HCT116 (cell line): ENCODE data around the gene FBXL13. TPM values are rescaled to one million over a fixed set of nuclear protein-coding genes. Genes with fewer than 3 reads are reported as not detected.
"Not testable (repeated sequence)": the region's sequence is repeated elsewhere in the genome, so short reads cannot be mapped to it uniquely, and the experiment has no call there.

ENCODE experiments used
- ATAC-seq: fragments of 200-7000 bp; cut with Tn5 transposase; 2 replicates; pipeline ENCODE4 v1.9.1; 2020; ENCODE audit warnings: mild to moderate bottlenecking, moderate library complexity
- BruUV-seq: library from RNA; stranded (reverse); fragments of 400-500 nt; replicated peaks from 2 replicates; lab custom pipeline; 2021; lab: Mats Ljungman, UMichigan
- CTCF ChIA-PET: fragments of 300-600 bp; sonication (Branson Sonifier 250); formaldehyde crosslinking; loops from one replicate; lab custom pipeline; 2021; ENCODE audit warnings: antibody characterized with exemption; lab: Charles Lee
- POLR2A ChIA-PET: fragments of 300-600, 350-600 bp; sonication (Branson Sonifier 250); formaldehyde crosslinking; loops from one replicate; lab custom pipeline; 2021; ENCODE audit warnings: antibody characterized with exemption; lab: Charles Lee
- RAD21 ChIA-PET, 2 experiments: fragments of 300-600 bp; sonication (Branson Sonifier 250); formaldehyde crosslinking; loops; one replicate each; lab custom pipeline; 2023; ENCODE audit warnings: low total read pairs in 2 of 2; ENCODE audit not compliant: uncharacterized antibody in 2 of 2, unreplicated experiment in 2 of 2, low non-redundant PET in 1 of 2; lab: Charles Lee
- DNase-seq: peaks from one replicate; pipeline ENCODE4 v3.0.0-alpha.2; 2010; ENCODE audit warnings: low read depth, low spot score
- H2AFZ ChIP-seq: fragments of 200-600 bp; shearing (Covaris generic), sonication (generic); 2 replicates; pipeline ENCODE4 v1.6.1; 2017; ENCODE audit warnings: low read depth, mixed run types, mixed read lengths, antibody characterized with exemption, low read length; ENCODE audit not compliant: poor library complexity, severe bottlenecking
- H3K27ac ChIP-seq: 2 replicates; pipeline ENCODE4 v1.5.1; 2012; ENCODE audit warnings: low read depth, low read length
- H3K27me3 ChIP-seq: fragments of 200-600 bp; sonication (generic); 2 replicates; pipeline ENCODE4 v1.6.1; 2016; ENCODE audit warnings: mixed run types, low read length, mixed read lengths; ENCODE audit not compliant: insufficient read depth
- H3K36me3 ChIP-seq, 2 experiments: fragments of 200-500 bp in 1 of 2; fragments of 200-600 bp in 1 of 2; sonication (Bioruptor generic) in 1 of 2; sonication (generic) in 1 of 2; 2 replicates each; pipeline versions ENCODE4 v1.5.1 to v1.6.1; 2014 to 2016; ENCODE audit warnings: low read length in 2 of 2, inconsistent platforms in 1 of 2, mixed read lengths in 1 of 2, mixed run types in 1 of 2; ENCODE audit not compliant: insufficient read depth in 2 of 2, control insufficient read depth in 1 of 2
- H3K4me1 ChIP-seq, 2 experiments: fragments of 200-600 bp in 1 of 2; sonication (generic) in 1 of 2; 2 replicates each; pipeline versions ENCODE4 v1.5.1 to v1.6.1; 2012 to 2017; ENCODE audit warnings: low read length in 2 of 2, inconsistent platforms in 1 of 2, mild to moderate bottlenecking in 1 of 2, mixed read lengths in 1 of 2, mixed run types in 1 of 2, moderate library complexity in 1 of 2; ENCODE audit not compliant: insufficient read depth in 2 of 2, control insufficient read depth in 1 of 2
- H3K4me2 ChIP-seq: fragments of 200-600 bp; sonication (generic); 2 replicates; pipeline ENCODE4 v1.6.1; 2017; ENCODE audit warnings: mixed run types, low read length, mixed read lengths
- H3K4me3 ChIP-seq, 2 experiments: fragments of 200-600 bp in 1 of 2; sonication (generic) in 1 of 2; replicated peaks in 1 of 2; 2 replicates each; pipeline ENCODE4 v1.5.1; 2011 to 2016; ENCODE audit warnings: low read length in 2 of 2, control low read depth in 1 of 2, low read depth in 1 of 2, mild to moderate bottlenecking in 1 of 2, mixed read lengths in 1 of 2, mixed run types in 1 of 2
- H3K79me2 ChIP-seq: fragments of 200-600 bp; sonication (generic); 2 replicates; pipeline ENCODE4 v1.6.1; 2017; ENCODE audit warnings: mild to moderate bottlenecking, mixed run types, low read length, moderate library complexity, mixed read lengths; ENCODE audit not compliant: insufficient read depth
- H3K9ac ChIP-seq: fragments of 200-600 bp; sonication (generic); 2 replicates; pipeline ENCODE4 v1.6.1; 2016; ENCODE audit warnings: low read length, mixed read lengths
- H3K9me2 ChIP-seq: fragments of 200-600 bp; sonication (generic), shearing (Covaris generic); 2 replicates; pipeline ENCODE4 v1.6.1; 2017; ENCODE audit warnings: mixed run types, mild to moderate bottlenecking, moderate library complexity; ENCODE audit not compliant: insufficient read depth
- H3K9me3 ChIP-seq, 2 experiments: fragments of 200-500 bp in 1 of 2; fragments of 200-600 bp in 1 of 2; sonication (Bioruptor generic) in 1 of 2; sonication (generic) in 1 of 2; 2 replicates each; pipeline ENCODE4 v1.6.1; 2014 to 2017; ENCODE audit warnings: low read length in 2 of 2, mixed read lengths in 2 of 2, inconsistent platforms in 1 of 2, low read depth in 1 of 2, mild to moderate bottlenecking in 1 of 2, mixed run types in 1 of 2, moderate library complexity in 1 of 2; ENCODE audit not compliant: control insufficient read depth in 1 of 2, insufficient read depth in 1 of 2
- H4K20me1 ChIP-seq: fragments of 200-600 bp; sonication (generic), shearing (Covaris generic); 2 replicates; pipeline ENCODE4 v1.6.1; 2017; ENCODE audit warnings: mixed run types, mild to moderate bottlenecking, moderate library complexity; ENCODE audit not compliant: insufficient read depth
- CBX3 ChIP-seq: IDR thresholded peaks from 2 replicates; pipeline ENCODE4 v1.6.1; 2012; ENCODE audit warnings: low read depth
- EGR1 ChIP-seq: IDR thresholded peaks from 2 replicates; pipeline ENCODE4 v1.6.1; 2012; ENCODE audit warnings: low read depth
- EZH2 ChIP-seq: fragments of 200-600 bp; sonication (generic); IDR thresholded peaks from 2 replicates; pipeline ENCODE4 v1.6.1; 2017; ENCODE audit warnings: antibody characterized with exemption, mixed run types
- FOSL1 ChIP-seq: IDR thresholded peaks from 2 replicates; pipeline ENCODE4 v1.6.1; 2012; ENCODE audit warnings: low read depth
- JUND ChIP-seq: IDR thresholded peaks from 2 replicates; pipeline ENCODE4 v1.6.1; 2012
- POLR2AphosphoS5 ChIP-seq: IDR thresholded peaks from 2 replicates; pipeline ENCODE4 v1.6.1; 2011; ENCODE audit warnings: mild to moderate bottlenecking, low read depth, low read length, moderate library complexity
- REST ChIP-seq: IDR thresholded peaks from 2 replicates; pipeline ENCODE4 v1.6.1; 2012; ENCODE audit warnings: low read depth
- SIN3A ChIP-seq: IDR thresholded peaks from 2 replicates; pipeline ENCODE4 v1.6.1; 2012; ENCODE audit warnings: low read depth
- SP1 ChIP-seq: IDR thresholded peaks from 2 replicates; pipeline ENCODE4 v1.6.1; 2012; ENCODE audit warnings: low read depth
- SRF ChIP-seq: IDR thresholded peaks from 2 replicates; pipeline ENCODE4 v1.6.1; 2012; ENCODE audit warnings: low read depth
- YY1 ChIP-seq: IDR thresholded peaks from 2 replicates; pipeline ENCODE4 v1.6.1; 2011; ENCODE audit warnings: low read length, low read depth, moderate library complexity, mild to moderate bottlenecking; ENCODE audit not compliant: insufficient replicate concordance; ENCODE audit errors: extremely low read depth
- ZBTB33 ChIP-seq: IDR thresholded peaks from 2 replicates; pipeline ENCODE4 v1.6.1; 2011; ENCODE audit warnings: mild to moderate bottlenecking, low read length, moderate library complexity; ENCODE audit not compliant: insufficient replicate concordance; ENCODE audit errors: extremely low read depth
- intact Hi-C: fragments of 100-400 bp; cut with micrococcal nuclease; formaldehyde crosslinking; loops from 2 replicates; pipeline ENCODE4 v1.10.0; 2022
- total RNA-seq: library from RNA; stranded (reverse); gene quantifications from one replicate; pipeline ENCODE4 v1.2.1, GENCODE V29; 2021; ENCODE audit not compliant: unreplicated experiment
- TF ChIP-seq, protein P1 (sequence below): IDR thresholded peaks from 2 replicates; pipeline ENCODE4 v1.6.1; 2012

Gene FBXL13
- total RNA-seq, 1 experiment from 2014 or later = 1.0 TPM

GRCh38 chr7:103093429-103093828, 18.8 kb upstream of the FBXL13 start (continued):
- no peak for TF ChIP-seq REST
- no peak for TF ChIP-seq JUND

DNA sequence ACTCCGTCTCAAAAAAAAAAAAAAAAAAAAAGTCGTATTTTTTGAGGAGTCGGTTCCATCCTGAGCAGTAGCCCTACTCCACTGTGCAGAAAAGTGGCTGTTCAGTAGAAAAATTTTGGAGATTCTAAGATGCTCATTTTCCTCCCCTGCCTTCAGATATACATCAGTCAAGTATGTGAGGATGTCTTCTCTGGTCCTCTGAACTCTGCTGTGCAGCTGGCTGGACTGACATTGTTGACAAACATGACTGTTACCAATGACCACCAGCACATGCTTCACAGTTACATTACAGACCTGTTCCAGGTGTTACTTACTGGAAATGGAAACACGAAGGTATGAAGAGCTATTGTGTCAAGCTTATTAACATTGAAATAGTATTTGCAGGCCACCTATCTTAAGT, 17.7 kb upstream of the FBXL13 start:
- H3K4me3 ChIP-seq, H3K79me2 ChIP-seq, POLR2A ChIA-PET, H3K9ac ChIP-seq, DNase-seq, H3K27me3 ChIP-seq, ATAC-seq, H3K9me3 ChIP-seq, H3K9me2 ChIP-seq, H3K27ac ChIP-seq, H3K4me2 ChIP-seq, RAD21 ChIA-PET, H3K4me1 ChIP-seq, H4K20me1 ChIP-seq, H2AFZ ChIP-seq, intact Hi-C loops, BruUV-seq: not testable (repeated sequence)
- CTCF ChIA-PET = interaction anchor here (0.9 kb wide), 1 partner anchor 31 kb away, joined by 6 read pairs; no protein-coding TSS in a partner anchor
- H3K36me3 ChIP-seq = peaks cover 16 to 27% of the 10 kb centered on the region in 2 experiments; a peak in 2 of 4 replicates

- Histone ChIP-seq H3K9me2 (no peaks in the 10 kb centered on the region), H3K36me3 (peaks cover 16 to 17% of the 10 kb centered on the region in 2 experiments; a peak in 2 of 4 replicates), H3K27ac (no peak overlapping the region), H4K20me1 (no peaks in the 10 kb centered on the region), H3K4me2 (no peak overlapping the region), H3K9me3 (no peaks in the 10 kb centered on the region), H3K79me2 (peaks cover 31% of the 10 kb centered on the region), H3K9ac (no peak overlapping the region), H3K27me3 (no peaks in the 10 kb centered on the region), H3K4me3 (no peak overlapping the region), H3K4me1 (no peaks in the 10 kb centered on the region), H2AFZ (no peak overlapping the region)
- BruUV-seq = no TSS peak
- POLR2A ChIA-PET = no interaction called here
- DNase-seq = no peak
- RAD21 ChIA-PET = no interaction called here
- CTCF ChIA-PET = no interaction called here
- no peak for ATAC-seq
- intact Hi-C loops = no loop called here
- TF ChIP-seq SP1 = no peak
- TF ChIP-seq SRF = no peak
- TF ChIP-seq POLR2AphosphoS5 = no peak
- TF ChIP-seq ZBTB33 = no peak
- TF ChIP-seq CBX3 = no peak
- TF ChIP-seq YY1 = no peak
- TF ChIP-seq FOSL1 = no peak
- no peak for TF ChIP-seq EGR1
- no peak for TF ChIP-seq SIN3A
- TF ChIP-seq, protein P1, sequence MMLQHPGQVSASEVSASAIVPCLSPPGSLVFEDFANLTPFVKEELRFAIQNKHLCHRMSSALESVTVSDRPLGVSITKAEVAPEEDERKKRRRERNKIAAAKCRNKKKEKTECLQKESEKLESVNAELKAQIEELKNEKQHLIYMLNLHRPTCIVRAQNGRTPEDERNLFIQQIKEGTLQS = no peak
- TF ChIP-seq EZH2 = no peak
These were observed 8.6 kb upstream of the FBXL13 start for GRCh38 chr7:103083210-103083609.
